Breast epithelium (tissue), 3 donors: Measurements from ENCODE around the gene CLEC2B.

ENCODE experiments used
- POLR2AphosphoS5 ChIP-seq, 3 donors: sonication (generic); formaldehyde crosslinking; IDR thresholded peaks; one replicate each; pipeline ENCODE4 v1.6.1; 2017; ENCODE audit warnings: antibody characterized with exemption in 3 of 3
- TF ChIP-seq, protein P1 (sequence below), 3 donors: fragments of 450-650 bp; IDR thresholded peaks; one replicate each; pipeline ENCODE4 v1.5.1; 2016 to 2017; ENCODE audit warnings: antibody characterized with exemption in 3 of 3, mild to moderate bottlenecking in 3 of 3, moderate library complexity in 3 of 3

DNA sequence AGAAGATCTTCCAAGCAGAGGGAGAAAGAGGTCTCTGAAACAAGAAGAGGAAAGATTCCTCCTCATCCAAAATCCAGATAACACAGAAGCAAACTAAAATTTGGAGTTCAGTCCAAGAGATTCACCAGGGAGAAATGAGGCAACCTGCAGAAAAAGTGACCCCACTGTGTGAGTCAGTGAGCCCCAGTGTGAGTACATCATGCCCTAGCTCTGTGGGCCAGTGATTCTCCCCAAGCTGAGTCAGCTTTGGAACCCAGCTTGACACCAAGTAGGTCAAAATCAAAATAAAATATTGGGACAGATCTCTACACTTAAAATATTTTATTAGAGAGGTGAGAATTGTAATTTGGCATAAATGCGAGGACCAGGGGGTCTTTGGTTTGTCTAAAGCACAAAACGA lies 17.2 kb downstream of the CLEC2B start:
- TF ChIP-seq, protein P1, sequence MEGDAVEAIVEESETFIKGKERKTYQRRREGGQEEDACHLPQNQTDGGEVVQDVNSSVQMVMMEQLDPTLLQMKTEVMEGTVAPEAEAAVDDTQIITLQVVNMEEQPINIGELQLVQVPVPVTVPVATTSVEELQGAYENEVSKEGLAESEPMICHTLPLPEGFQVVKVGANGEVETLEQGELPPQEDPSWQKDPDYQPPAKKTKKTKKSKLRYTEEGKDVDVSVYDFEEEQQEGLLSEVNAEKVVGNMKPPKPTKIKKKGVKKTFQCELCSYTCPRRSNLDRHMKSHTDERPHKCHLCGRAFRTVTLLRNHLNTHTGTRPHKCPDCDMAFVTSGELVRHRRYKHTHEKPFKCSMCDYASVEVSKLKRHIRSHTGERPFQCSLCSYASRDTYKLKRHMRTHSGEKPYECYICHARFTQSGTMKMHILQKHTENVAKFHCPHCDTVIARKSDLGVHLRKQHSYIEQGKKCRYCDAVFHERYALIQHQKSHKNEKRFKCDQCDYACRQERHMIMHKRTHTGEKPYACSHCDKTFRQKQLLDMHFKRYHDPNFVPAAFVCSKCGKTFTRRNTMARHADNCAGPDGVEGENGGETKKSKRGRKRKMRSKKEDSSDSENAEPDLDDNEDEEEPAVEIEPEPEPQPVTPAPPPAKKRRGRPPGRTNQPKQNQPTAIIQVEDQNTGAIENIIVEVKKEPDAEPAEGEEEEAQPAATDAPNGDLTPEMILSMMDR (IDR thresholded peaks at IDR 0.05) = no peak
- no peak for TF ChIP-seq POLR2AphosphoS5 (IDR thresholded peaks at IDR 0.05)
